ENCODE results near the gene STK4.

DNA sequence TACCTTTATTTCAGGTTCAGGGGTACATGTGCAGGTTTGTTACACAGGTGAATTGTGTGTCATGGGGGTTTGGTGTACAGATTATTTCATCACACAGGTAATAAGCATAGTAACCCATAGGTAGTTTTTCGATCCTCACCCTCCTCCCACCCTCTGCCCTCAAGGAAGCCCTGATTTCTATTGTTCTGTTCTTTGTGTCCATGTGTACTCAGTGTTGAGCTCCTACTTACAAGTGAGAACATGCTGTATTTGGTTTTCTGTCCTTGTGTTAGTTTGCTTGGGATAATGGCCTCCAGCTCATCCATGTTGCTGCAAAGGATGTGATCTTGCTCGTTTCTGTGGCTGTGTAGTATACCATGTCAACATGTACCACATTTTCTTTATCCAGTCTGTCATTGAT lies 66.0 kb downstream of the STK4 start:
- TF ChIP-seq POLR2AphosphoS5 (IDR thresholded peaks at IDR 0.05; ENCODE audit: low read depth, low read length): no peak
- TF ChIP-seq POLR2A (IDR thresholded peaks at IDR 0.05; ENCODE audit: low read depth, low read length): no peak
